HepG2 (cell line): ENCODE results near the gene ANKS3.

Experiments
- BRD4 ChIP-seq: sonication (generic); formaldehyde crosslinking; IDR thresholded peaks from 2 replicates; pipeline ENCODE4 v1.4.0; 2020; ENCODE audit warnings: missing genetic modification reagents
- CHD2 ChIP-seq: IDR thresholded peaks from 2 replicates; pipeline ENCODE4 v1.6.1; 2011; ENCODE audit warnings: low read depth, low read length, improper control_type of control experiment
- ELF1 ChIP-seq: sonication (generic); formaldehyde crosslinking; IDR thresholded peaks from 2 replicates; pipeline ENCODE4 v1.4.0; 2020; ENCODE audit warnings: missing genetic modification reagents
- FOXA3 ChIP-seq: IDR thresholded peaks from 2 replicates; pipeline ENCODE4 v1.6.1; 2016; ENCODE audit warnings: missing genetic modification reagents, missing compliant biosample characterization
- NPAS2 ChIP-seq: sonication (generic); formaldehyde crosslinking; IDR thresholded peaks from 2 replicates; pipeline ENCODE4 v1.8.0; 2022; ENCODE audit warnings: mild to moderate bottlenecking, missing genetic modification reagents, borderline replicate concordance
- POLR2AphosphoS5 ChIP-seq: IDR thresholded peaks from 2 replicates; pipeline ENCODE4 v1.6.1; 2012; ENCODE audit warnings: low read depth, low read length
- TCF7 ChIP-seq: sonication (generic); IDR thresholded peaks from 2 replicates; pipeline ENCODE4 v1.6.1; 2016; ENCODE audit warnings: antibody characterized with exemption, low read depth
- ZNF24 ChIP-seq: fragments of 450-650 bp; IDR thresholded peaks from 2 replicates; pipeline ENCODE4 v1.6.1; 2017; ENCODE audit warnings: antibody characterized with exemption, mild to moderate bottlenecking
- ZSCAN9 ChIP-seq: IDR thresholded peaks from 2 replicates; pipeline ENCODE4 v1.6.1; 2016; ENCODE audit warnings: borderline replicate concordance
- TF ChIP-seq, protein P1 (sequence below): conservative IDR thresholded peaks from 2 replicates; pipeline ENCODE4 v1.6.1; 2018; ENCODE audit warnings: missing genetic modification reagents
- TF ChIP-seq, protein P2 (sequence below): sonication (generic); formaldehyde crosslinking; IDR thresholded peaks from 2 replicates; pipeline ENCODE4 v1.8.1; 2023; ENCODE audit warnings: mild to moderate bottlenecking, inconsistent platforms, moderate library complexity, missing genetic modification reagents, borderline replicate concordance

DNA sequence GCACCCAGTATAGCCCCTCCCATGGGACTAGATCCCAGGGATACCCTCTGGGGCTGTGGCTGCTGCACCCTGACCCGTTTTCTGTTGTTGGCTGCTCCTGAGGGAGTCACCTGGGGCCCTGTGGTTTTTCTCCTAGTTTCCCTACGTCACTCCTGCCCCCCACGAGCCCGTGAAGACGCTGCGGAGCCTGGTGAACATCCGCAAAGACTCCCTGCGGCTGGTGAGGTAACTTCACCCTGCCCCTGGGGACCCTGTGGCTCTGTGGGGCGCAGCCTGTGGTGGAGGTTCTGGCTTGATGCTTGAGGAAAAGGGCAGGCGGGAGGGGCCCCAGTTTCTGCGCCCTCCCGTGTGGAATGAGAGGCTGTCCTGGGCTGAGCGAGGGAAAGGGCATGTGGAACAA is 82.2 kb downstream of the ANKS3 start:
- TF ChIP-seq CHD2 (no peak), FOXA3 (CRISPR knock-in tag) (no peak), POLR2AphosphoS5 (no peak), ZSCAN9 (no peak), BRD4 (no peak), TCF7 (no peak), NPAS2 (CRISPR knock-in tag) (no peak), ELF1 (CRISPR knock-in tag) (no peak), ZNF24 (no peak)
- TF ChIP-seq, protein P1, sequence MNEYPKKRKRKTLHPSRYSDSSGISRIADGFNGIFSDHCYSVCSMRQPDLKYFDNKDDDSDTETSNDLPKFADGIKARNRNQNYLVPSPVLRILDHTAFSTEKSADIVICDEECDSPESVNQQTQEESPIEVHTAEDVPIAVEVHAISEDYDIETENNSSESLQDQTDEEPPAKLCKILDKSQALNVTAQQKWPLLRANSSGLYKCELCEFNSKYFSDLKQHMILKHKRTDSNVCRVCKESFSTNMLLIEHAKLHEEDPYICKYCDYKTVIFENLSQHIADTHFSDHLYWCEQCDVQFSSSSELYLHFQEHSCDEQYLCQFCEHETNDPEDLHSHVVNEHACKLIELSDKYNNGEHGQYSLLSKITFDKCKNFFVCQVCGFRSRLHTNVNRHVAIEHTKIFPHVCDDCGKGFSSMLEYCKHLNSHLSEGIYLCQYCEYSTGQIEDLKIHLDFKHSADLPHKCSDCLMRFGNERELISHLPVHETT (CRISPR knock-in tag) = no peak
- TF ChIP-seq, protein P2, sequence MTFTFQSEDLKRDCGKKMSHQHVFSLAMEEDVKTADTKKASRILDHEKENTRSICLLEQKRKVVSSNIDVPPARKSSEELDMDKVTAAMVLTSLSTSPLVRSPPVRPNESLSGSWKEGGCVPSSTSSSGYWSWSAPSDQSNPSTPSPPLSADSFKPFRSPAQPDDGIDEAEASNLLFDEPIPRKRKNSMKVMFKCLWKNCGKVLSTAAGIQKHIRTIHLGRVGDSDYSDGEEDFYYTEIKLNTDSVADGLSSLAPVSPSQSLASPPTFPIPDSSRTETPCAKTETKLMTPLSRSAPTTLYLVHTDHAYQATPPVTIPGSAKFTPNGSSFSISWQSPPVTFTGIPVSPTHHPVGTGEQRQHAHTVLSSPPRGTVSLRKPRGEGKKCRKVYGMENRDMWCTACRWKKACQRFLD (CRISPR knock-in tag) = no peak
